Panc1 (cell line): ENCODE measurements around the gene LCE3B. TPM values are rescaled to one million over a fixed set of nuclear protein-coding genes. Genes with fewer than 3 reads are reported as not detected.

Experiments used
- ATAC-seq: fragments of 200-7000 bp; cut with Tn5 transposase; 2 replicates; pipeline ENCODE4 v1.9.1; 2020; ENCODE audit warnings: mild to moderate bottlenecking, moderate library complexity
- BruUV-seq: library from RNA; stranded (reverse); fragments of 400-500 nt; replicated peaks from 2 replicates; lab custom pipeline; 2021; lab: Mats Ljungman, UMichigan
- CTCF ChIA-PET: fragments of 300-600 bp; sonication (Branson Sonifier 250); formaldehyde crosslinking; loops from one replicate; lab custom pipeline; 2022; ENCODE audit warnings: antibody characterized with exemption; lab: Charles Lee
- POLR2A ChIA-PET: fragments of 300-600 bp; sonication (Branson Sonifier 250); formaldehyde crosslinking; loops from one replicate; lab custom pipeline; 2022; ENCODE audit warnings: antibody characterized with exemption; lab: Charles Lee
- DNase-seq: peaks from one replicate; pipeline ENCODE4 v3.0.0-alpha.2; 2010; ENCODE audit warnings: low read depth, low spot score
- H3K27ac ChIP-seq: 2 replicates; pipeline ENCODE4 v1.5.1; 2011; ENCODE audit warnings: mild to moderate bottlenecking, low read length, inconsistent platforms
- H3K27me3 ChIP-seq: fragments of 200-500 bp; sonication (Bioruptor generic); 2 replicates; pipeline ENCODE4 v1.6.0; 2014; ENCODE audit warnings: low read length, inconsistent platforms; ENCODE audit not compliant: control insufficient read depth, insufficient read depth
- H3K36me3 ChIP-seq: fragments of 200-500 bp; sonication (Bioruptor generic); 2 replicates; pipeline ENCODE4 v1.5.1; 2014; ENCODE audit warnings: inconsistent platforms, mild to moderate bottlenecking, low read length, moderate library complexity; ENCODE audit not compliant: control insufficient read depth, insufficient read depth
- H3K4me1 ChIP-seq: 2 replicates; pipeline ENCODE4 v1.5.1; 2011; ENCODE audit warnings: inconsistent platforms, mild to moderate bottlenecking, low read length, moderate library complexity; ENCODE audit not compliant: control insufficient read depth, insufficient read depth
- H3K4me3 ChIP-seq, 2 experiments: 2 replicates each; pipeline ENCODE4 v1.5.1; 2011 to 2012; ENCODE audit warnings: low read depth in 2 of 2, low read length in 2 of 2, mild to moderate bottlenecking in 2 of 2, inconsistent platforms in 1 of 2, moderate library complexity in 1 of 2
- H3K9me3 ChIP-seq: fragments of 200-500 bp; sonication (Bioruptor generic); 2 replicates; pipeline ENCODE4 v1.5.1; 2014; ENCODE audit warnings: low read depth, mild to moderate bottlenecking, inconsistent platforms, low read length, moderate library complexity; ENCODE audit not compliant: control insufficient read depth, insufficient read depth
- POLR2AphosphoS5 ChIP-seq: IDR thresholded peaks from 2 replicates; pipeline ENCODE4 v1.6.1; 2012; ENCODE audit warnings: mild to moderate bottlenecking, low read depth, low read length, moderate library complexity
- SIN3A ChIP-seq: IDR thresholded peaks from 2 replicates; pipeline ENCODE4 v1.6.1; 2012; ENCODE audit warnings: low read depth, mild to moderate bottlenecking, low read length, moderate library complexity, borderline replicate concordance; ENCODE audit not compliant: insufficient read depth
- TCF7L2 ChIP-seq: IDR thresholded peaks from 2 replicates; pipeline ENCODE4 v1.6.1; 2011; ENCODE audit warnings: mild to moderate bottlenecking, low read depth, low read length, inconsistent platforms
- in situ Hi-C: cut with HindIII; loops from 2 replicates; pipeline ENCODE4 v1.10.0; 2016; ENCODE audit warnings: low sequenced_read_pairs, low pct_unique_long_range_greater_than_20kb
- intact Hi-C: fragments of 100-400 bp; cut with micrococcal nuclease; formaldehyde crosslinking; loops from one replicate; pipeline ENCODE4 v1.10.0; 2022; ENCODE audit not compliant: unreplicated experiment
- total RNA-seq: library from RNA; stranded (reverse); gene quantifications from one replicate; pipeline ENCODE4 v1.2.1, GENCODE V29; 2021; ENCODE audit not compliant: unreplicated experiment
- TF ChIP-seq, protein P1 (sequence below): fragments of 450-650 bp; IDR thresholded peaks from 2 replicates; pipeline ENCODE4 v1.5.1; 2017; ENCODE audit warnings: mild to moderate bottlenecking
- TF ChIP-seq, protein P2 (sequence below), 2 experiments: IDR thresholded peaks; 2 replicates each; pipeline ENCODE4 v1.6.1; 2011 to 2012; ENCODE audit warnings: low read depth in 2 of 2, control low read depth in 1 of 2, low read length in 1 of 2, mild to moderate bottlenecking in 1 of 2, moderate library complexity in 1 of 2; ENCODE audit not compliant: insufficient read depth in 1 of 2

Gene LCE3B
- total RNA-seq, 1 experiment from 2014 or later: not detected

DNA sequence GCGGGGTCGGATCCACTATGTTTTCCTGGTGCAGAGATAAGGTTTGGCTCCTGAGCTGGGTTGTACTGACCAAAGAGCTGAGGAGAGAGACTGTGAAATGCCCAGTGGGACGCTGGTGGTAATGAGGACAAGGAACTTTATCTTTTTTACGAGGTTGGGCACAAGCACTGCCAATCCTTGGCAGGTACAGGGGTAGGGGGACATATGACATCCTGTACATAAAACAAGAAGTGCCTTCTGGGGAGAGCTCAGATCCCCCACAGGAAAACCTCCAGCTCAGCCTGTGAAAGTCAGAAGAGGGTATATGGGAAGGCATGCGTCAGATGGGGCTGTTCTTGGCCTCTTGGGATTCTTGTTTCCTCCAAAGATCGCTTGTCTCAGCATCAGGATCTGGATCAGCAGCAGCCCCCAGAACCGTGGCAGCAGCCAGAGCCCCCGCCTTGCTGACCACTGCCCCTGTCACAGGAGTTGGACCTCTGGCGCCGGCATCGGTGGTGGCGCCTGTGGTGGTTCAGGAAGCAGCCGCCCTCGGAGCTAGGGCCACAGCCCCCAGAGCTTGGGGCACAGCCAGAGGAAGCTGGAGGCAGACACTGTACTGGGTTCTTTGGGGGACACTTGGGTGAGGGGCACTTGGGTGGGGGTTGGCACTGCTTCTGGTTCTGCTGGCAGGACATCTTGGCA, 47.9 kb upstream of the LCE3B start:
- no peak overlapping the region for H3K27ac ChIP-seq
- no peak overlapping the region for H3K4me3 ChIP-seq
- H3K4me1 ChIP-seq: no peaks in the 10 kb centered on the region
- in situ Hi-C loops: no loop called here
- TF ChIP-seq, protein P1, sequence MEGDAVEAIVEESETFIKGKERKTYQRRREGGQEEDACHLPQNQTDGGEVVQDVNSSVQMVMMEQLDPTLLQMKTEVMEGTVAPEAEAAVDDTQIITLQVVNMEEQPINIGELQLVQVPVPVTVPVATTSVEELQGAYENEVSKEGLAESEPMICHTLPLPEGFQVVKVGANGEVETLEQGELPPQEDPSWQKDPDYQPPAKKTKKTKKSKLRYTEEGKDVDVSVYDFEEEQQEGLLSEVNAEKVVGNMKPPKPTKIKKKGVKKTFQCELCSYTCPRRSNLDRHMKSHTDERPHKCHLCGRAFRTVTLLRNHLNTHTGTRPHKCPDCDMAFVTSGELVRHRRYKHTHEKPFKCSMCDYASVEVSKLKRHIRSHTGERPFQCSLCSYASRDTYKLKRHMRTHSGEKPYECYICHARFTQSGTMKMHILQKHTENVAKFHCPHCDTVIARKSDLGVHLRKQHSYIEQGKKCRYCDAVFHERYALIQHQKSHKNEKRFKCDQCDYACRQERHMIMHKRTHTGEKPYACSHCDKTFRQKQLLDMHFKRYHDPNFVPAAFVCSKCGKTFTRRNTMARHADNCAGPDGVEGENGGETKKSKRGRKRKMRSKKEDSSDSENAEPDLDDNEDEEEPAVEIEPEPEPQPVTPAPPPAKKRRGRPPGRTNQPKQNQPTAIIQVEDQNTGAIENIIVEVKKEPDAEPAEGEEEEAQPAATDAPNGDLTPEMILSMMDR: no peak
- TF ChIP-seq SIN3A: no peak
- TF ChIP-seq TCF7L2: no peak
- TF ChIP-seq, protein P2, sequence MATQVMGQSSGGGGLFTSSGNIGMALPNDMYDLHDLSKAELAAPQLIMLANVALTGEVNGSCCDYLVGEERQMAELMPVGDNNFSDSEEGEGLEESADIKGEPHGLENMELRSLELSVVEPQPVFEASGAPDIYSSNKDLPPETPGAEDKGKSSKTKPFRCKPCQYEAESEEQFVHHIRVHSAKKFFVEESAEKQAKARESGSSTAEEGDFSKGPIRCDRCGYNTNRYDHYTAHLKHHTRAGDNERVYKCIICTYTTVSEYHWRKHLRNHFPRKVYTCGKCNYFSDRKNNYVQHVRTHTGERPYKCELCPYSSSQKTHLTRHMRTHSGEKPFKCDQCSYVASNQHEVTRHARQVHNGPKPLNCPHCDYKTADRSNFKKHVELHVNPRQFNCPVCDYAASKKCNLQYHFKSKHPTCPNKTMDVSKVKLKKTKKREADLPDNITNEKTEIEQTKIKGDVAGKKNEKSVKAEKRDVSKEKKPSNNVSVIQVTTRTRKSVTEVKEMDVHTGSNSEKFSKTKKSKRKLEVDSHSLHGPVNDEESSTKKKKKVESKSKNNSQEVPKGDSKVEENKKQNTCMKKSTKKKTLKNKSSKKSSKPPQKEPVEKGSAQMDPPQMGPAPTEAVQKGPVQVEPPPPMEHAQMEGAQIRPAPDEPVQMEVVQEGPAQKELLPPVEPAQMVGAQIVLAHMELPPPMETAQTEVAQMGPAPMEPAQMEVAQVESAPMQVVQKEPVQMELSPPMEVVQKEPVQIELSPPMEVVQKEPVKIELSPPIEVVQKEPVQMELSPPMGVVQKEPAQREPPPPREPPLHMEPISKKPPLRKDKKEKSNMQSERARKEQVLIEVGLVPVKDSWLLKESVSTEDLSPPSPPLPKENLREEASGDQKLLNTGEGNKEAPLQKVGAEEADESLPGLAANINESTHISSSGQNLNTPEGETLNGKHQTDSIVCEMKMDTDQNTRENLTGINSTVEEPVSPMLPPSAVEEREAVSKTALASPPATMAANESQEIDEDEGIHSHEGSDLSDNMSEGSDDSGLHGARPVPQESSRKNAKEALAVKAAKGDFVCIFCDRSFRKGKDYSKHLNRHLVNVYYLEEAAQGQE (IDR thresholded peaks at IDR 0.05; ENCODE audit: insufficient read depth in 1 of 2, low read depth in 2 of 2, low read length in 1 of 2): no peak
- TF ChIP-seq POLR2AphosphoS5: no peak
- no peaks in the 10 kb centered on the region; the same call in 1 of the 2 replicates for H3K27me3 ChIP-seq
- no TSS peak for BruUV-seq
- no peaks in the 10 kb centered on the region for H3K9me3 ChIP-seq
- intact Hi-C loops: no loop called here
- DNase-seq (no peak), ATAC-seq (no peak)
- ChIA-PET CTCF (no interaction called here), POLR2A (no interaction called here)
- no peaks in the 10 kb centered on the region for H3K36me3 ChIP-seq

DNA sequence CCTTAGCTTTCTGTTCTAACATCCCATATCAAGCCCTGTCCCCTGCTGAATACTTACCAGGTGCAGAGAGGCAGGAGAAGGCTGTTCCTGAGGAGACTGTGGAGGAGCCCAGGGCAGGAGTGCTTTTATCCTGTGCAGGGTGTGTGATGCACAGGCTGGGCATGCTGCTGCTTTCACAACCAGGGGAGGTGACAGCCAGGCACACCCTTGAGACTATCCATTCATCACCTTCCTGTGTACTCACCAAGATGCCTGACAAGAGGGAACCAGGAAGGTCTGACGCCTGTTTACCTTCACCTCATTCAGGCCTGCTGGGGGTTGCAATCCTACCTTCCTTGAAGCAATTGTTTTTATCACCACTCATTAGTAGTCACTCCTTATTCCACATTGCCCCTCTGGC, 46.9 kb upstream of the LCE3B start, which contains the start of gene LCE3E:
LCE3E (minus strand) TSS at position 100 of the 400 bp plus-strand sequence. CDS start 572 bp downstream, outside the sequence.
- BruUV-seq: no TSS peak
- Histone ChIP-seq H3K4me1 (no peaks in the 10 kb centered on the region), H3K9me3 (no peaks in the 10 kb centered on the region), H3K27ac (no peak within 1 kb of the TSS), H3K4me3 (no peak within 1 kb of the TSS), H3K36me3 (no peaks in the 10 kb centered on the region), H3K27me3 (no peaks in the 10 kb centered on the region; the same call in 1 of the 2 replicates)
- CTCF ChIA-PET: no interaction called here
- ATAC-seq: no peak
- POLR2A ChIA-PET: no interaction called here
- no peak for DNase-seq
- TF ChIP-seq TCF7L2 (no peak), SIN3A (no peak), POLR2AphosphoS5 (no peak)
- TF ChIP-seq, protein P1: no peak
- TF ChIP-seq, protein P2 (IDR thresholded peaks at IDR 0.05; ENCODE audit: insufficient read depth in 1 of 2, low read depth in 2 of 2, low read length in 1 of 2): no peak
- intact Hi-C loops (no loop called here), in situ Hi-C loops (no loop called here)
